Cardiac fibroblast (primary cell): ENCODE results near the gene SREK1.

Experiments used
- DNase-seq, 2 donors: peaks; one replicate each; pipeline versions ENCODE4 v3.0.0 to v3.0.0-alpha.2; 2010; ENCODE audit warnings: low read depth in 2 of 2
- H3K4me3 ChIP-seq, 2 donors: replicated peaks in 1 of 2; 1 replicate in 1 of 2; 2 replicates in 1 of 2; pipeline ENCODE4 v1.5.1; 2011; ENCODE audit warnings: low read depth in 2 of 2, low read length in 2 of 2, mild to moderate bottlenecking in 2 of 2, moderate library complexity in 1 of 2
- TF ChIP-seq, protein P1 (sequence below): IDR thresholded peaks from one replicate; pipeline ENCODE4 v1.5.1; 2011; ENCODE audit warnings: low read depth, mild to moderate bottlenecking, low read length, inconsistent platforms

Gene SREK1

GRCh38 chr5:66231508-66231907 lies 87.4 kb downstream of the SREK1 start:
- no peak overlapping the region for H3K4me3 ChIP-seq
- DNase-seq, result no peak
- TF ChIP-seq, protein P1, sequence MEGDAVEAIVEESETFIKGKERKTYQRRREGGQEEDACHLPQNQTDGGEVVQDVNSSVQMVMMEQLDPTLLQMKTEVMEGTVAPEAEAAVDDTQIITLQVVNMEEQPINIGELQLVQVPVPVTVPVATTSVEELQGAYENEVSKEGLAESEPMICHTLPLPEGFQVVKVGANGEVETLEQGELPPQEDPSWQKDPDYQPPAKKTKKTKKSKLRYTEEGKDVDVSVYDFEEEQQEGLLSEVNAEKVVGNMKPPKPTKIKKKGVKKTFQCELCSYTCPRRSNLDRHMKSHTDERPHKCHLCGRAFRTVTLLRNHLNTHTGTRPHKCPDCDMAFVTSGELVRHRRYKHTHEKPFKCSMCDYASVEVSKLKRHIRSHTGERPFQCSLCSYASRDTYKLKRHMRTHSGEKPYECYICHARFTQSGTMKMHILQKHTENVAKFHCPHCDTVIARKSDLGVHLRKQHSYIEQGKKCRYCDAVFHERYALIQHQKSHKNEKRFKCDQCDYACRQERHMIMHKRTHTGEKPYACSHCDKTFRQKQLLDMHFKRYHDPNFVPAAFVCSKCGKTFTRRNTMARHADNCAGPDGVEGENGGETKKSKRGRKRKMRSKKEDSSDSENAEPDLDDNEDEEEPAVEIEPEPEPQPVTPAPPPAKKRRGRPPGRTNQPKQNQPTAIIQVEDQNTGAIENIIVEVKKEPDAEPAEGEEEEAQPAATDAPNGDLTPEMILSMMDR, result no peak

- TF ChIP-seq, protein P1, result no peak
- no peak for DNase-seq
- no peak overlapping the region for H3K4me3 ChIP-seq
Observed at GRCh38 chr5:66232275-66232674, 88.2 kb downstream of the SREK1 start.

DNA sequence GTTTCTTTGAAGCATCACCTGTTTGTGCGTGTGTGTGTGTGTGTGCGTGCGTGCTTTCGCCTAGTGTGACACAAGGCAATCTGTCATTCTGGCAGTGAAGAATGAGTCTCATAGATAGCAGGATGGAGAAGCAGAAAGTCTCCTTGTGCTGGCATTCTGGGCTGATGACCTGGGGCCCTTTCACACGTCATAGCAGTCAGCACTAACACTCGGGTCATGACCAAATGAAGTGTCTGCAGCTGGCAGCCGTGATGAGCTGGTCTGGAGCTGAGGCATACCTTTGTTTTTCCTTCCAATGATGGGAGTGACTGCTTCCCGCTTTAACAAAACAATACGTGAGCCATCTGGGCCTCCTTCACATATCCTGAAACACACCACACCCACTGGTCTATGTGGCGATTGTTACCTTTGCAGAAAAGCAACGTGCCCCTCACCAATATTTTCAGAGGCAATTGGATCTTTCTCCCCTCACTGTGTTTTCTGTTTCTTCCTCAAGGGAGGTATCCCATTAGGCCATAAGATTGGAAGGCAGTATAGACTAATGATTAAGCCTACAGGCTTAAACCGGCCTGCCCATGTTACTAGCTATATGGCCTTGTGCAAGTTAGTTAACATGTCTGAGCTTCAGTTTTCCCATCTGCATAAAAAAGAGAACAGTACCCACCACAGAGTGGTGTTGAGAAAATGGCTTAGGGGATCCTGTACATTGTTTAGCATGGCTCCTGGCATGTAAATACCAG lies 88.8 kb downstream of the SREK1 start:
- TF ChIP-seq, protein P1, result no peak
- no peak overlapping the region for H3K4me3 ChIP-seq
- DNase-seq, result peak; percentile 17 to 20
